ENCODE results near the gene SPRYD3. TPM values are rescaled to one million over a fixed set of nuclear protein-coding genes. Genes with fewer than 3 reads are reported as not detected.

The SPRYD3 gene
- total RNA-seq, 1 donor from 2014 or later, result 50.4 TPM

DNA sequence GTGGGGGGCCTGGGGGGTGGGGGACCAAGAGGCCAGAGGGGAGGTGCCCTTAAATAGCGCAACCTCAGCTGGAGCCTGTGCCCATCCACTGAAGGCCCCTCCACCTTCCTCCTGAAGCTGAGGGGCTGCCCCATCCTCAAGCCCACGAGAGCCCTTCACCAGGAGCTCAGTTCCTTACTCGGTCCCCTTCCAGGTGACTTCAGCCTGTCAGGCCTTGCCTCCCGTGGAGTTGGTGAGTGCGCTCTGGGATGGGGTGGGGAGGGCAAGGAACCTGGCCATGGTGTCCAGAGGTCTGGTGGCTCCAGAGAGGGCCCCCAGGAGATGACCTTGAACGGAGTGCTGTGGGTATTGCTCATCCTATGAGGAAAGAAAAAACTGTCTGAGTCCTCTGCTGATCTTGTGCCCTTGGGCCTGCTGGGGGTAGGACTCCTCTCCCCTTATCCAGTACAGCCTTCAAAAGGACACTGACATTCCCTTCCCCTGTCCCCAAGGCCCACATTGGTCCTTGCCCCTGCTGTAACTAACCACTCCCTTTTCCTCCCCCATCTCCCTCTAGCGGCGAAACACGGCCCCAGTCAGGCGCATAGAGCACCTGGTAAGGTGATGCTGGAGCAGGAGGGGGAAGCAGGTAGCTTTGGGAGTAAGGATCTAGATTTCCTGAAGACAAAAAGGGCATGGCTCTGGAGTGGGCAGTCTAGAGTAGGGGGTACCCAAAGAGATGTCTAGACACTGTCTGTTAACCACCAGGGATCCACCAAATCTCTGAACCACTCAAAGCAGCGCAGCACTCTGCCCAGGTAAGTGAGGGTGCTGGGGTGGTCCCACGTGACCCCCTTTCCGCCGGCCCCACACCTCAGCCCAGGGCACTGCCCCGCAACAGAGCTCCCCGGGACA lies 25.7 kb downstream of the SPRYD3 start:
- H3K27me3 ChIP-seq, result no peaks in the 10 kb centered on the region
- H3K36me3 ChIP-seq, result peaks cover 55% of the 10 kb centered on the region
- H3K4me3 ChIP-seq, result peak overlapping the region; percentile 86
- peak; percentile 67 for TF ChIP-seq CTCF (IDR thresholded peaks at IDR 0.05)
- intact Hi-C loops (cut with DNase I), result no loop called here
- peak overlapping the region; percentile 98 for H3K27ac ChIP-seq
- DNase-seq (peak; percentile 86), ATAC-seq (peak; percentile 26)
- H3K4me1 ChIP-seq, result peaks cover 47% of the 10 kb centered on the region
- no peaks in the 10 kb centered on the region for H3K9me3 ChIP-seq

DNA sequence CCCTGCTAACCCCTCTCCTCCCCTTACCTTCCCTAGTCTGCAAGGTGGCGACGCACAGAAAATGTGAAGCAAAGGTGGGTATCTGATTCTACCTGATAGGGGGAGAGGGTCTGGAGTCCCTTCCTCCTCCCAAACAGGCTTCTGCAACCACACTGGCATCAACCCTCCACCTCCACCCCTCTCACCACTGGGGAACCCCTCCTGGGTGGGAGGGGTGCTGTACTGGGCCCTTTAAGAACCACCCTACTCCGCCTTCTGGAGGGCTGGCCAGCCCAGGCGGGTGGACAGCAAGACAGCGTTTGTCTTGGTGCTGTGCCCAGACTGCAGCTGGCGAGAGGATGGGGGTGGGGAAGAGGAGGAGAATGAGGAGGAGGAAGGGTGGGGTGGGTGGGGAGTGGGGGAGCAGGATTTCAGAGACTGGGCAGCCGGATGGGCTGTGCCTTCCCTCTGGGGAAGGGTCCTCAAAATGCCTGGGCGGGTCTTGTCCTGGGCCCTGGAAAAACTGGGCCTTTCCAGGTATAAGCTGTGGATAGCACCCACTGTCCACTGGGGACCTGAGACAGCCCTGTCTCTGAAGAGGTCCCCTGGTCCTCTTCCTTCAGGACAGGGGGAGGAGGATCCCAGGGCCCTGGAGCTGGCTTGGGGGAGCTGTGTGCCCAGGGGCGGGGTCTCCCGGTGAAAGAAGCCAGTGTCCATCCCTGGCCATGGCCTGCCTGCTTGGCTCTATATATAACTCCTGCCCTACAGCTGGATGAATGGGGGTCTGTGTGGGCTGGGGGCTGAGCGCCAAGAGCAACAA lies 26.6 kb downstream of the SPRYD3 start:
- Histone ChIP-seq H3K9me3 (no peaks in the 10 kb centered on the region), H3K27me3 (no peaks in the 10 kb centered on the region), H3K4me1 (peaks cover 54% of the 10 kb centered on the region), H3K27ac (peak overlapping the region; percentile 98), H3K36me3 (peaks cover 46% of the 10 kb centered on the region), H3K4me3 (peak overlapping the region; percentile 86)
- no peak for TF ChIP-seq CTCF (IDR thresholded peaks at IDR 0.05)
- peak; percentile 92 for DNase-seq
- peak; percentile 24 for ATAC-seq
- intact Hi-C loops (cut with DNase I), result no loop called here

GRCh38 chr12:53051881-53052412 lies 27.2 kb downstream of the SPRYD3 start:
- DNase-seq, result peak; percentile 60
- intact Hi-C loops (cut with DNase I), result no loop called here

GRCh38 chr12:53051058-53051880 lies 27.9 kb downstream of the SPRYD3 start:
- peaks cover 57% of the 10 kb centered on the region for H3K4me1 ChIP-seq
- ATAC-seq, result no peak
- DNase-seq, result peak; percentile 82

More at GRCh38 chr12:53051881-53052412, 27.2 kb downstream of the SPRYD3 start:
- no peaks in the 10 kb centered on the region for H3K9me3 ChIP-seq
- peak overlapping the region; percentile 86 for H3K4me3 ChIP-seq
- H3K36me3 ChIP-seq, result peaks cover 40% of the 10 kb centered on the region
- H3K27me3 ChIP-seq, result no peaks in the 10 kb centered on the region
- no peak for TF ChIP-seq CTCF (IDR thresholded peaks at IDR 0.05)
- H3K4me1 ChIP-seq, result peaks cover 54% of the 10 kb centered on the region
- ATAC-seq, result no peak
- peak overlapping the region; percentile 98 for H3K27ac ChIP-seq

More at GRCh38 chr12:53051058-53051880, 27.9 kb downstream of the SPRYD3 start:
- intact Hi-C loops (cut with DNase I), result no loop called here
- Histone ChIP-seq H3K36me3 (peaks cover 33% of the 10 kb centered on the region), H3K4me3 (peak overlapping the region; percentile 86), H3K9me3 (no peaks in the 10 kb centered on the region), H3K27ac (peak overlapping the region; percentile 98), H3K27me3 (no peaks in the 10 kb centered on the region)
- peak; percentile 20 for TF ChIP-seq CTCF (IDR thresholded peaks at IDR 0.05)

Measured in upper lobe of right lung (tissue), 1 donor.